ENCODE data around the gene DEFB121.

- TF ChIP-seq POLR2AphosphoS5 (IDR thresholded peaks at IDR 0.05) (no peak), POLR2A (IDR thresholded peaks at IDR 0.05) (no peak)
Observed at GRCh38 chr20:31449511-31450414, 43.7 kb upstream of the DEFB121 start.
